Adipose tissue (tissue), 3 donors: ENCODE data around the gene FMNL1. TPM values are rescaled to one million over a fixed set of nuclear protein-coding genes. Genes with fewer than 3 reads are reported as not detected.
"Not testable (repeated sequence)": the region's sequence is repeated elsewhere in the genome, so short reads cannot be mapped to it uniquely, and the experiment has no call there.

Source experiments
- H3K27ac ChIP-seq: one replicate; pipeline ENCODE4 v1.5.1; 2013; ENCODE audit warnings: low read depth, low read length
- WGBS, 3 donors: extraction: QIAGEN DNeasy Blood & Tissue Kit; methylation state at CpG; one replicate each; pipeline ENCODE4 v1.1.7; 2013; 5-methylcytosine and 5-hydroxymethylcytosine counted together
- polyA plus RNA-seq, 3 donors: library from polyadenylated mRNA; stranded (reverse); fragments of 200-250 nt; gene quantifications; one replicate each; pipeline ENCODE4 v1.2.3, GENCODE V29; 2013
- donor health status: healthy with polysubstance abuse.
- donor health status: Bipolar disorder and iron deficiency.
- donor health status: healthy.

The FMNL1 gene
- polyA plus RNA-seq, 3 donors = 3.1 to 35.5 (median 27.5) TPM

GRCh38 chr17:45248132-45248957, 26.7 kb downstream of the FMNL1 start:
- no peak overlapping the region for H3K27ac ChIP-seq
- WGBS, 3 donors = 11 to 25% (median 20%) methylated on average over 34 to 39 of the region's 39 CpGs

GRCh38 chr17:45251931-45252330, 30.2 kb downstream of the FMNL1 start:
- 60 to 68% (median 65%) methylated on average over 7 of the region's 7 CpGs for WGBS, 3 donors

GRCh38 chr17:45253237-45253636, 31.6 kb downstream of the FMNL1 start:
- not testable (repeated sequence) for H3K27ac ChIP-seq
- 85 to 94% (median 93%) methylated on average over 7 of the region's 7 CpGs for WGBS, 3 donors

More at GRCh38 chr17:45251931-45252330, 30.2 kb downstream of the FMNL1 start:
- H3K27ac ChIP-seq = no peak overlapping the region

- 87 to 92% (median 91%) methylated on average over 4 of the region's 4 CpGs for WGBS, 3 donors
- H3K27ac ChIP-seq = no peak overlapping the region
Observed at GRCh38 chr17:45253879-45254278, 32.2 kb downstream of the FMNL1 start.

GRCh38 chr17:45255358-45255757, 33.7 kb downstream of the FMNL1 start:
- H3K27ac ChIP-seq = no peak overlapping the region
- 92 to 100% (median 96%) methylated on average over 8 of the region's 8 CpGs for WGBS, 3 donors

- 71 to 83% (median 80%) methylated on average over 14 of the region's 14 CpGs for WGBS, 3 donors
- H3K27ac ChIP-seq = no peak overlapping the region
Observed at GRCh38 chr17:45256114-45256966, 34.7 kb downstream of the FMNL1 start.

GRCh38 chr17:45257115-45257514, 35.4 kb downstream of the FMNL1 start:
- no peak overlapping the region for H3K27ac ChIP-seq
- 83 to 85% (median 84%) methylated on average over 15 to 16 of the region's 16 CpGs for WGBS, 3 donors

- no peak overlapping the region for H3K27ac ChIP-seq
- 44 to 72% (median 69%) methylated on average over 5 of the region's 5 CpGs for WGBS, 3 donors
Observed at GRCh38 chr17:45258981-45259380, 37.3 kb downstream of the FMNL1 start.

GRCh38 chr17:45260204-45260783, 38.6 kb downstream of the FMNL1 start:
- no peak overlapping the region for H3K27ac ChIP-seq
- 80 to 83% (median 81%) methylated on average over 7 of the region's 7 CpGs for WGBS, 3 donors

GRCh38 chr17:45261577-45262515, 40.2 kb downstream of the FMNL1 start, which contains the start of gene SPATA32:
Gene SPATA32, minus strand, starts transcription at chr17:45262094. Its CDS starts 78 bp downstream, at chr17:45262016.
- WGBS, 3 donors = 5 to 6% (median 6%) methylated on average over 62 to 68 of the region's 68 CpGs
- H3K27ac ChIP-seq = no peak within 1 kb of the TSS

- no peak overlapping the region for H3K27ac ChIP-seq
- WGBS, 3 donors = 51 to 64% (median 62%) methylated on average over 18 of the region's 18 CpGs
Observed at GRCh38 chr17:45262516-45263476, 41.1 kb downstream of the FMNL1 start.

GRCh38 chr17:45263477-45263860, 41.8 kb downstream of the FMNL1 start:
- WGBS, 3 donors = 69 to 83% (median 82%) methylated on average over 7 of the region's 7 CpGs
- no peak overlapping the region for H3K27ac ChIP-seq

GRCh38 chr17:45264430-45264829, 42.7 kb downstream of the FMNL1 start:
- WGBS, 3 donors = 89 to 95% (median 95%) methylated on average over 14 of the region's 14 CpGs
- H3K27ac ChIP-seq = no peak overlapping the region

GRCh38 chr17:45264988-45265387, 43.3 kb downstream of the FMNL1 start:
- H3K27ac ChIP-seq = no peak overlapping the region
- 82 to 91% (median 85%) methylated on average over 8 of the region's 8 CpGs for WGBS, 3 donors

- no peak overlapping the region for H3K27ac ChIP-seq
- 76 to 85% (median 79%) methylated on average over 1 of the region's 1 CpG for WGBS, 3 donors
Observed at GRCh38 chr17:45265821-45266220, 44.1 kb downstream of the FMNL1 start.

- no peak overlapping the region for H3K27ac ChIP-seq
- 93 to 97% (median 94%) methylated on average over 13 of the region's 13 CpGs for WGBS, 3 donors
Observed at GRCh38 chr17:45266372-45266926, 44.8 kb downstream of the FMNL1 start.
